Measurements from ENCODE around the gene OR2G3. TPM values are rescaled to one million over a fixed set of nuclear protein-coding genes. Genes with fewer than 3 reads are reported as not detected.

OR2G3 gene
- total and polyA plus RNA-seq, 9 of the 15 experiments (the other 6 are each of a cell fraction or from before 2014, with no cell fraction given) = not detected

GRCh38 chr1:247638011-247638410, 32.6 kb downstream of the OR2G3 start:
- Histone ChIP-seq H3K9ac (ENCODE audit: insufficient read depth in 1 of 2, low read depth in 2 of 2, low read length in 2 of 2) (no peak overlapping the region), H4K20me1 (replicated peaks; ENCODE audit: control insufficient read depth, insufficient read depth, low read length) (no peaks in the 10 kb centered on the region), H3K4me1 (replicated peaks in 1 of 2; ENCODE audit: control insufficient read depth in 2 of 2, insufficient read depth in 2 of 2, low read length in 2 of 2) (peaks cover 0 to 7% of the 10 kb centered on the region in 2 experiments; a peak in 1 of 5 replicates), H3K36me3 (ENCODE audit: control insufficient read depth, insufficient read depth, low read length) (no peaks in the 10 kb centered on the region), H3K27ac (ENCODE audit: extremely low read depth, low read depth, low read length) (no peak overlapping the region), H3K4me2 (ENCODE audit: insufficient read depth, low read length) (no peak overlapping the region), H3K9me1 (ENCODE audit: control insufficient read depth, insufficient read depth, low read length) (no peaks in the 10 kb centered on the region), H3K27me3 (ENCODE audit: control insufficient read depth in 2 of 2, insufficient read depth in 2 of 2, low read length in 2 of 2) (no peaks in the 10 kb centered on the region), H3K79me2 (ENCODE audit: control insufficient read depth, insufficient read depth, low read length) (no peaks in the 10 kb centered on the region), H3K4me3 (no peak overlapping the region), H3K9me3 (replicated peaks; ENCODE audit: control insufficient read depth, insufficient read depth, low read depth, low read length) (no peaks in the 10 kb centered on the region; the same call in 1 of the 2 replicates), H2AFZ (ENCODE audit: low read depth, low read length) (no peak overlapping the region)
- WGBS (ENCODE audit: insufficient coverage, low coverage, missing lambda C conversion rate) = 0% methylated on average over 4 of the region's 4 CpGs
- DNase-seq (ENCODE audit: extremely low read depth in 1 of 4, low spot score in 3 of 4) (no peak), FAIRE-seq (no peak), ATAC-seq (no peak)
- in situ Hi-C loops (cut with MboI) = no loop called here
- CTCF ChIA-PET (ENCODE audit: low intra/inter-chr PET ratio) = no interaction called here
- POLR2A ChIA-PET = no interaction called here
- intact Hi-C loops (cut with micrococcal nuclease) = no loop called here
- no TSS peak for BruUV-seq (replicated peaks)
- TF ChIP-seq E2F6 (IDR thresholded peaks at IDR 0.05; ENCODE audit: borderline replicate concordance in 1 of 2, extremely low read depth in 1 of 2, insufficient read depth in 1 of 2, insufficient read length in 1 of 2, low read depth in 1 of 2, low read length in 1 of 2, poor library complexity in 1 of 2, severe bottlenecking in 1 of 2) (no peak), ZNF695 (CRISPR knock-in tag; IDR thresholded peaks at IDR 0.05) (no peak), SNIP1 (IDR thresholded peaks at IDR 0.05; ENCODE audit: low read depth) (no peak), ILF3 (IDR thresholded peaks at IDR 0.05; ENCODE audit: borderline replicate concordance) (no peak), ZBTB49 (CRISPR knock-in tag; IDR thresholded peaks at IDR 0.05; ENCODE audit: borderline replicate concordance) (no peak), ZNF316 (IDR thresholded peaks at IDR 0.05) (no peak), TBP (optimal IDR thresholded peaks at IDR 0.05; ENCODE audit: low read depth, low read length) (no peak), THAP12 (CRISPR knock-in tag; IDR thresholded peaks at IDR 0.05) (no peak), STAT5B (CRISPR knock-in tag; IDR thresholded peaks at IDR 0.05) (no peak)
